HepG2 (cell line): ENCODE measurements around the gene SMCO4.

Source experiments
- BHLHE40 ChIP-seq: IDR thresholded peaks from 2 replicates; pipeline ENCODE4 v1.6.1; 2011; ENCODE audit warnings: low read length, improper control_type of control experiment
- CBX5 ChIP-seq: sonication (generic); formaldehyde crosslinking; IDR thresholded peaks from 2 replicates; pipeline ENCODE4 v1.4.0; 2020; ENCODE audit warnings: missing genetic modification reagents, borderline replicate concordance
- CTCF ChIP-seq: sonication (generic); formaldehyde crosslinking; IDR thresholded peaks from 2 replicates; pipeline ENCODE4 v1.5.0; 2020; ENCODE audit warnings: mild to moderate bottlenecking, missing genetic modification reagents, moderate library complexity
- HNRNPH1 ChIP-seq: fragments of 200-400 bp; formaldehyde crosslinking; optimal IDR thresholded peaks from 2 replicates; pipeline ENCODE3; 2017; ENCODE audit warnings: mild to moderate bottlenecking, low read depth, low read length
- NFAT5 ChIP-seq: sonication (generic); formaldehyde crosslinking; IDR thresholded peaks from 2 replicates; pipeline ENCODE4 v1.4.0; 2020; ENCODE audit warnings: missing genetic modification reagents
- NR1H2 ChIP-seq: sonication (generic); formaldehyde crosslinking; IDR thresholded peaks from 2 replicates; pipeline ENCODE4 v1.8.1; 2022; ENCODE audit warnings: low read depth, missing genetic modification reagents, borderline replicate concordance
- RELA ChIP-seq: sonication (generic); formaldehyde crosslinking; IDR thresholded peaks from 2 replicates; pipeline ENCODE4 v1.4.0; 2020; ENCODE audit warnings: missing genetic modification reagents
- RORA ChIP-seq: sonication (generic); formaldehyde crosslinking; IDR thresholded peaks from 2 replicates; pipeline ENCODE4 v1.5.0; 2020; ENCODE audit warnings: mild to moderate bottlenecking, missing genetic modification reagents, moderate library complexity
- TCF7 ChIP-seq: sonication (generic); IDR thresholded peaks from 2 replicates; pipeline ENCODE4 v1.6.1; 2016; ENCODE audit warnings: antibody characterized with exemption, low read depth
- ZNF264 ChIP-seq: sonication (generic); formaldehyde crosslinking; IDR thresholded peaks from 2 replicates; pipeline ENCODE4 v1.4.0; 2020; ENCODE audit warnings: missing genetic modification reagents
- ZNF574 ChIP-seq: sonication (generic); formaldehyde crosslinking; IDR thresholded peaks from 2 replicates; pipeline ENCODE4 v1.4.0; 2020; ENCODE audit warnings: missing genetic modification reagents
- TF ChIP-seq, protein P1 (sequence below): sonication (generic); formaldehyde crosslinking; IDR thresholded peaks from 2 replicates; pipeline ENCODE4 v1.5.1; 2020; ENCODE audit warnings: mild to moderate bottlenecking, missing genetic modification reagents, moderate library complexity
- TF ChIP-seq, protein P2 (sequence below), 2 experiments: IDR thresholded peaks; 2 replicates each; pipeline ENCODE4 v1.6.1; 2011 to 2012; ENCODE audit warnings: low read length in 2 of 2, borderline replicate concordance in 1 of 2, low read depth in 1 of 2, mild to moderate bottlenecking in 1 of 2, moderate library complexity in 1 of 2

DNA sequence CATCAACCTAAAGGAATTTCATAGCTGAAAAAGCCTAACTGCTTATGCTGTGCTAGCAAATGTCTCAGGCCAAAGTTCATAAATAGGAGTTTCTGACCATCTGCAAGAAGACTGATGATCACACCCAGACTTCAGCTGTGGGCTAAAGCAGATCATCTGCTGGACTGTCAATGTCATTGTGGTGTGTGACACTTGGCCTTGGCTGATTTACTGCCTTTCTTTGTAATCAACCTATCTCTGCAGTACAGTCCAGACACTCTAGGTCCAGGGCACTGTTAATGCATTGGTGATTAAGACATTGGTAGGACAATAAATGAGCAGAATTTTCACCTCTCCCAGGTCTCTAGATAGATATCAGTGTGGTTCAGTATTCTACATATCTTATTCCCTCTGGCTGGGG, 40.3 kb upstream of the SMCO4 start:
- TF ChIP-seq RELA (no peak), ZNF574 (CRISPR knock-in tag) (no peak), BHLHE40 (no peak), CTCF (CRISPR knock-in tag) (no peak), RORA (CRISPR knock-in tag) (no peak), TCF7 (no peak), HNRNPH1 (no peak), CBX5 (CRISPR knock-in tag) (no peak), NFAT5 (CRISPR knock-in tag) (no peak), ZNF264 (CRISPR knock-in tag) (no peak), NR1H2 (CRISPR knock-in tag) (no peak)
- TF ChIP-seq, protein P1, sequence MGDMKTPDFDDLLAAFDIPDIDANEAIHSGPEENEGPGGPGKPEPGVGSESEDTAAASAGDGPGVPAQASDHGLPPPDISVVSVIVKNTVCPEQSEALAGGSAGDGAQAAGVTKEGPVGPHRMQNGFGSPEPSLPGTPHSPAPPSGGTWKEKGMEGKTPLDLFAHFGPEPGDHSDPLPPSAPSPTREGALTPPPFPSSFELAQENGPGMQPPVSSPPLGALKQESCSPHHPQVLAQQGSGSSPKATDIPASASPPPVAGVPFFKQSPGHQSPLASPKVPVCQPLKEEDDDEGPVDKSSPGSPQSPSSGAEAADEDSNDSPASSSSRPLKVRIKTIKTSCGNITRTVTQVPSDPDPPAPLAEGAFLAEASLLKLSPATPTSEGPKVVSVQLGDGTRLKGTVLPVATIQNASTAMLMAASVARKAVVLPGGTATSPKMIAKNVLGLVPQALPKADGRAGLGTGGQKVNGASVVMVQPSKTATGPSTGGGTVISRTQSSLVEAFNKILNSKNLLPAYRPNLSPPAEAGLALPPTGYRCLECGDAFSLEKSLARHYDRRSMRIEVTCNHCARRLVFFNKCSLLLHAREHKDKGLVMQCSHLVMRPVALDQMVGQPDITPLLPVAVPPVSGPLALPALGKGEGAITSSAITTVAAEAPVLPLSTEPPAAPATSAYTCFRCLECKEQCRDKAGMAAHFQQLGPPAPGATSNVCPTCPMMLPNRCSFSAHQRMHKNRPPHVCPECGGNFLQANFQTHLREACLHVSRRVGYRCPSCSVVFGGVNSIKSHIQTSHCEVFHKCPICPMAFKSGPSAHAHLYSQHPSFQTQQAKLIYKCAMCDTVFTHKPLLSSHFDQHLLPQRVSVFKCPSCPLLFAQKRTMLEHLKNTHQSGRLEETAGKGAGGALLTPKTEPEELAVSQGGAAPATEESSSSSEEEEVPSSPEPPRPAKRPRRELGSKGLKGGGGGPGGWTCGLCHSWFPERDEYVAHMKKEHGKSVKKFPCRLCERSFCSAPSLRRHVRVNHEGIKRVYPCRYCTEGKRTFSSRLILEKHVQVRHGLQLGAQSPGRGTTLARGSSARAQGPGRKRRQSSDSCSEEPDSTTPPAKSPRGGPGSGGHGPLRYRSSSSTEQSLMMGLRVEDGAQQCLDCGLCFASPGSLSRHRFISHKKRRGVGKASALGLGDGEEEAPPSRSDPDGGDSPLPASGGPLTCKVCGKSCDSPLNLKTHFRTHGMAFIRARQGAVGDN (CRISPR knock-in tag) = no peak
- TF ChIP-seq, protein P2, sequence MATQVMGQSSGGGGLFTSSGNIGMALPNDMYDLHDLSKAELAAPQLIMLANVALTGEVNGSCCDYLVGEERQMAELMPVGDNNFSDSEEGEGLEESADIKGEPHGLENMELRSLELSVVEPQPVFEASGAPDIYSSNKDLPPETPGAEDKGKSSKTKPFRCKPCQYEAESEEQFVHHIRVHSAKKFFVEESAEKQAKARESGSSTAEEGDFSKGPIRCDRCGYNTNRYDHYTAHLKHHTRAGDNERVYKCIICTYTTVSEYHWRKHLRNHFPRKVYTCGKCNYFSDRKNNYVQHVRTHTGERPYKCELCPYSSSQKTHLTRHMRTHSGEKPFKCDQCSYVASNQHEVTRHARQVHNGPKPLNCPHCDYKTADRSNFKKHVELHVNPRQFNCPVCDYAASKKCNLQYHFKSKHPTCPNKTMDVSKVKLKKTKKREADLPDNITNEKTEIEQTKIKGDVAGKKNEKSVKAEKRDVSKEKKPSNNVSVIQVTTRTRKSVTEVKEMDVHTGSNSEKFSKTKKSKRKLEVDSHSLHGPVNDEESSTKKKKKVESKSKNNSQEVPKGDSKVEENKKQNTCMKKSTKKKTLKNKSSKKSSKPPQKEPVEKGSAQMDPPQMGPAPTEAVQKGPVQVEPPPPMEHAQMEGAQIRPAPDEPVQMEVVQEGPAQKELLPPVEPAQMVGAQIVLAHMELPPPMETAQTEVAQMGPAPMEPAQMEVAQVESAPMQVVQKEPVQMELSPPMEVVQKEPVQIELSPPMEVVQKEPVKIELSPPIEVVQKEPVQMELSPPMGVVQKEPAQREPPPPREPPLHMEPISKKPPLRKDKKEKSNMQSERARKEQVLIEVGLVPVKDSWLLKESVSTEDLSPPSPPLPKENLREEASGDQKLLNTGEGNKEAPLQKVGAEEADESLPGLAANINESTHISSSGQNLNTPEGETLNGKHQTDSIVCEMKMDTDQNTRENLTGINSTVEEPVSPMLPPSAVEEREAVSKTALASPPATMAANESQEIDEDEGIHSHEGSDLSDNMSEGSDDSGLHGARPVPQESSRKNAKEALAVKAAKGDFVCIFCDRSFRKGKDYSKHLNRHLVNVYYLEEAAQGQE (IDR thresholded peaks at IDR 0.05; ENCODE audit: borderline replicate concordance in 1 of 2, low read depth in 1 of 2, low read length in 2 of 2) = no peak
